GM10847 (cell line): Measurements from ENCODE around the gene CDCA4.

ENCODE experiments used
- POLR2A ChIP-seq: IDR thresholded peaks from 2 replicates; pipeline ENCODE4 v1.6.1; 2011; ENCODE audit not compliant: insufficient read length; ENCODE audit errors: extremely low read depth

The CDCA4 gene

GRCh38 chr14:105025429-105025828 lies 4.5 kb upstream of the CDCA4 start:
- TF ChIP-seq POLR2A: no peak

- no peak for TF ChIP-seq POLR2A
Measured at GRCh38 chr14:105023791-105024480, 3.1 kb upstream of the CDCA4 start.

- no peak for TF ChIP-seq POLR2A
Measured at GRCh38 chr14:105023144-105023543, 2.3 kb upstream of the CDCA4 start.

- no peak for TF ChIP-seq POLR2A
Measured at GRCh38 chr14:105022276-105022670, 1.4 kb upstream of the CDCA4 start.

DNA sequence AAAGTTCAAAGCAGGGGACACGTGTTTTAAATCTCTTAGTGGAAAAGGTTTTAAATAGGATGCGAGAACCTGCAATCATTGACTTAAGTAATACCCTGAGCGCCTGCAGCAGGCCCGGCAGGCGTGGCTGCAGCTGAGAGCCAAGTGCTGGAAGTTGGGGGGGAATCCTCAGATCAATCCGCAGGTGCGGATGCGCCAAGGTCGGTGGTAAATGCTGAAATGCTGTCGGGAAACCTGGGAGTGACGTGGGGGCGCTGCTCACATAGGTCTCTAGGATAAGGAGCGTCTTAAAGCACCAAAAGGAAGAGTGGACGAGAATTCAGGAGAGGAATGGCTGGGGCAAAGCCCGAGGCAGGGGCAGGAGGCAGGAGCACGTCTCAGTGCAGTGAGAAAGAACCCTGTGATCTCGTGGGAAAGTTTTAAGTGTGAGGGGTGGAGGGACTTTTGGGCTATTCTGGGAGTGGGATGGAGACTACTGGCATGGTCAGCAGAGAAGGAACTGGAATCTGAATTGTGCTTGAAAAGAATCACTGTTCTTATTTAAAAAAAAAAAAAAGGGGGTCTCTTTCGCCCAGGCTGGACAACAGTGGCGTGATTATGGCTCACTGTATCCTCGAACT lies 883 bp upstream of the CDCA4 start:
- TF ChIP-seq POLR2A: no peak

DNA sequence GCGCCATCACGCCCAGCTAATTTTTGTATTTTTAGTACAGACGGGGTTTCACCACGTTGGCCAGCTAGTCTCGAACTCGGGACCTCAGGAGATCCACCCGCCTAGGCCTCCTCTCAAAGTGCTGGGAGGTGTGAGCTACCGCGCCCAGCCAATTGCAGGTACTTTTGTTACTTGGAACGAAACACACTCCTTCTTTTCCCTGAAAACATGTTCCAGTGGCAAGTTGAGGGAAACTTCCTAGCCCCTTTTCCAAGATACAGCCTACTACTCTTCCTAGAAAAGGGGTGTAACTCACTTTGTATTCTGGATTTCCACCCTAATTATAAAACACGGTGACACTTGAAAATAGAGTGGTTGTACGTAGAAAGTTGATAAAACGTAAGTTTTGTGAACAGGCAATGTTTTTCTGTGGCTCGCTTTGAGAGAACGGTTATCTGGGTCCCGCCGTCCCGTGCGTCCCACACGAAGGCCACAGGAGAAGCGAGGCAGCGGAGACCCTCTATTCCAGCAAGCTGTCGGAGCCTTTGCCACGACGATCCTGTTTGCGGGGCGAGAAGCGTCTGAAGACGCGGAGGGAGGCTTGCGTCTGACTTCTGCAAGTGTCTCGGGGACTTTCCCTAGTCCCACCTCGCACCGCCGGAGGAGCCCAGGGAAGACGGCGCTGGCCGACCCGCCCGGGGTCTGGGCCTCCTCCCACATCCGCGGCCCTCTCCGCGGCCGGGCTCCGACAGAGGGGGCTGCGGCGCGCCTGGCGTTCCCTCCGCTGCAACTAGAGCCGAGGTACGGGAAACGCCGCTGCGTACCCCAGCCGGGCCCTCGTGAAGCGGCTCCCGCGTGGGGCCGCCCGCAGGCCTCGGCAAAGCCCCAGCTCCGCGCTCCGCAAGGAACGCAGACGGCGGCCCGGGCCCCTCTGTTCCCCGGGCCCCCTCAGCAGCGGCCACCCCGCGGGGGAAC lies 745 bp downstream of the CDCA4 start:
- TF ChIP-seq POLR2A: no peak

GRCh38 chr14:105018414-105018813 lies 2.5 kb downstream of the CDCA4 start:
- no peak for TF ChIP-seq POLR2A

DNA sequence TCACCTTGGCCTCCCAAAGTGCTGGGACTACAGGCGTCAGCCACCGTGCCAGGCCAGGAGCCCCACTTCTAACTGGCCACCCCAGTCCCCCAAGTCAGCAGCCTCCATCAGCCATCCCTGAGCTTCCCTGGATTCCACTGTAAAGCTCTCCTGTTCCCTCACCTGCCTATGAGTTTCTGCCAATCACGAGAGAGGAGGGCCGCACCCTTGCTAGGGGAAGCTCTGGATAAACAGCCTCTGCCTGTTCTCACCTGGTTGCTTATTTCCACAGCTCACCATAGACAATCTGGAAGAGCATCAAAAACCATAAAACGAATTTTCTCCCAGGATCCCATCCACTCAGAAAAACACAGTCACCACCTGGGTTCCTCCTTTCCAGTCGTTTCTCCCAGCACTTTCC lies 5.0 kb downstream of the CDCA4 start:
- TF ChIP-seq POLR2A: no peak

- TF ChIP-seq POLR2A: no peak
Measured at GRCh38 chr14:105015242-105015641, 5.6 kb downstream of the CDCA4 start.

GRCh38 chr14:105014631-105015030 lies 6.3 kb downstream of the CDCA4 start:
- no peak for TF ChIP-seq POLR2A

DNA sequence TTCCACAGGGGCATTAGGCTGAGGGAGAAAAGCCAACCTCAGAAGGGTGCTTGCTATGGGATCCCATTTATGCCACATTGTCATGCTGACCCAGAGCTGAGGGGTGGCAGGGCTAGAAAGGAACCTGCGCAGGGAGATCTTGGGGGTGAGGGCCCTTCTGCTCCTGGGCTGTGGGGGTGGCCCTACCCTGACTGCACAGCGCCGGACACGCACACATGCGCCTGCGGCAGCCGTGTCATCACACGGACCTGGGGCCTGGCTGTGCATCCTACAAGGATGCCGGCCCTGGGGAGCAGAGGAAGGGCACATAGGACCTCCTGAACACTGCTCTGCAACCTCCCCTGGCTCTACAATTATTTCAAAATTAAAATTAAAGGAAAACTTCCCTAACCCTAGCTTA lies 6.9 kb downstream of the CDCA4 start:
- TF ChIP-seq POLR2A: no peak

- no peak for TF ChIP-seq POLR2A
Measured at GRCh38 chr14:105013150-105013785, 7.6 kb downstream of the CDCA4 start.

DNA sequence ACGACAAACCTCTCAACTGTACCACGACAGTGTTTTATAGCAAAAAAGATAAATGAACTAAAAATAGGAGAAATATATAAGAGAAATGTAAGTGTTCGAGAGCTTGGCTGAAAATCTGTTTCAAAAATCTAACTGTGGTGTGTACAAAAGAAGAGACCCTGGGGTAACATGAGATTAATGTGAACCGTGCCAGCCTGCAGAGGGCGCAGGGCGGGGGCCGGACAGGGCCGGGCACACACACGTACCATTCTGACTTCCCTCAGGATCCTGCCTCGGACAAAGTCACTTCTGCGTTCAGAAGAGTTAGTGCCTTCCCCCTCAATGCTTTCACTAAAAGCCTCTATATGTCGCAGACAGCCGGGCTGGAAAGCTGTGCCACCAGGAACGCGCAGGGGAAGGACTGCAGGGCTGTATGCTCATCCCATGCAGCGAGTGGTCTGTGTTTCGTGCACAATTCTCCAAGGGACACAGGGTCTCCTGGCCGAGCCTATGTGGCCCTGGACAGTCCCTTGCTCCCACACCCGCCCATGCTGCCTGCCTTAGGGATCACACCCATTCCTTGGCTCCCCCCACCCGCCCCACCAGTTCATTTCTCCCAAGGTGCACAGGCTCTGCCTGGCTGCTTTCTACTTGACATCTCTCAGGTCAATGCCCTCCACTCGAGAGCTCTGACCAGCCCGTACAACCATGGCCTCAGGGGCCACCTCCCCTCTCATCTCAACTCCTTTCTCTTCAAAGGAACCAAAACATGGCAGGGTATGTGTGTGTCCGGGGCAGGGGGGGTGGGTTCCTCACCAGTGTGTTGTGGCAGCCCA lies 8.5 kb downstream of the CDCA4 start:
- no peak for TF ChIP-seq POLR2A

GRCh38 chr14:105011312-105011990 lies 9.4 kb downstream of the CDCA4 start:
- TF ChIP-seq POLR2A: no peak
